Measurements from ENCODE around the gene RBM6.
"Not testable (repeated sequence)": the region's sequence is repeated elsewhere in the genome, so short reads cannot be mapped to it uniquely, and the experiment has no call there.

DNA sequence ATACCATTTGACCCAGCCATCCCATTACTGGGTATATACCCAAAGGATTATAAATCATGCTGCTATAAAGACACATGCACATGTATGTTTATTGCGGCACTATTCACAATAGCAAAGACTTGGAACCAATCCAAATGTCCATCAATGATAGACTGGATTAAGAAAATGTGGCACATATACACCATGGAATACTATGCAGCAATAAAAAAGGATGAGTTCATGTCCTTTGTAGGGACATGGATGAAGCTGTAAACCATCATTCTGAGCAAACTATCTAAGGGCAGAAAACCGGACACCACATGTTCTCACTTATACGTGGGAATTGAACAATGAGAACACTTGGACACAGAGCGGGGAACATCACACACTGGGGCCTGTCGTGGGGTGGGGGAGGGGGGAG, 91.3 kb downstream of the RBM6 start:
- TF ChIP-seq, protein P1, sequence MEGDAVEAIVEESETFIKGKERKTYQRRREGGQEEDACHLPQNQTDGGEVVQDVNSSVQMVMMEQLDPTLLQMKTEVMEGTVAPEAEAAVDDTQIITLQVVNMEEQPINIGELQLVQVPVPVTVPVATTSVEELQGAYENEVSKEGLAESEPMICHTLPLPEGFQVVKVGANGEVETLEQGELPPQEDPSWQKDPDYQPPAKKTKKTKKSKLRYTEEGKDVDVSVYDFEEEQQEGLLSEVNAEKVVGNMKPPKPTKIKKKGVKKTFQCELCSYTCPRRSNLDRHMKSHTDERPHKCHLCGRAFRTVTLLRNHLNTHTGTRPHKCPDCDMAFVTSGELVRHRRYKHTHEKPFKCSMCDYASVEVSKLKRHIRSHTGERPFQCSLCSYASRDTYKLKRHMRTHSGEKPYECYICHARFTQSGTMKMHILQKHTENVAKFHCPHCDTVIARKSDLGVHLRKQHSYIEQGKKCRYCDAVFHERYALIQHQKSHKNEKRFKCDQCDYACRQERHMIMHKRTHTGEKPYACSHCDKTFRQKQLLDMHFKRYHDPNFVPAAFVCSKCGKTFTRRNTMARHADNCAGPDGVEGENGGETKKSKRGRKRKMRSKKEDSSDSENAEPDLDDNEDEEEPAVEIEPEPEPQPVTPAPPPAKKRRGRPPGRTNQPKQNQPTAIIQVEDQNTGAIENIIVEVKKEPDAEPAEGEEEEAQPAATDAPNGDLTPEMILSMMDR (conservative IDR thresholded peaks at IDR 0.05; ENCODE audit: low read depth, low read length), result not testable (repeated sequence)
- TF ChIP-seq EZH2 (IDR thresholded peaks at IDR 0.05; ENCODE audit: borderline replicate concordance, low read depth, low read length, poor library complexity, severe bottlenecking), result not testable (repeated sequence)

All from A673 (cell line).